GM12878 (cell line): ENCODE measurements around the gene TIRAP. TPM values are rescaled to one million over a fixed set of nuclear protein-coding genes. Genes with fewer than 3 reads are reported as not detected.

ENCODE experiments used
- ATAC-seq: fragments of 200-7000 bp; cut with Tn5 transposase; 3 replicates; pipeline ENCODE4 v1.9.1; 2020; ENCODE audit warnings: mild to moderate bottlenecking, moderate library complexity
- BruUV-seq: library from RNA; stranded (reverse); fragments of 400-500 nt; replicated peaks from 2 replicates; lab custom pipeline; 2021; lab: Mats Ljungman, UMichigan
- CTCF ChIA-PET: fragments of 300-600 bp; sonication (Branson Sonifier 250); formaldehyde crosslinking; extraction: SDS; loops from one replicate; lab custom pipeline; 2021; ENCODE audit warnings: inconsistent platforms; lab: Yijun Ruan, JAX
- POLR2A ChIA-PET: fragments of 350-600 bp; formaldehyde crosslinking; extraction: SDS; loops from one replicate; lab custom pipeline; 2021; ENCODE audit warnings: inconsistent platforms; lab: Charles Lee
- RAD21 ChIA-PET: fragments of 300-600 bp; sonication (Branson Sonifier 250); formaldehyde crosslinking; loops from one replicate; lab custom pipeline; 2023; ENCODE audit warnings: antibody characterized with exemption; ENCODE audit not compliant: unreplicated experiment; lab: Charles Lee
- SMC1A ChIA-PET: fragments of 300-600 bp; sonication (Branson Sonifier 250); formaldehyde crosslinking; loops from one replicate; lab custom pipeline; 2023; ENCODE audit not compliant: unreplicated experiment, uncharacterized antibody; lab: Charles Lee
- DNase-seq: peaks from one replicate; pipeline ENCODE4 v3.0.0-alpha.2; 2011; ENCODE audit warnings: low read depth, low spot score
- FAIRE-seq: peaks from 3 replicates; lab custom pipeline; 2011; peaks lifted over from hg19 to GRCh38; lab: Jason Lieb, UNC
- H2AFZ ChIP-seq: 2 replicates; pipeline ENCODE4 v1.6.0; 2011; ENCODE audit warnings: low read depth, low read length, control low read depth; ENCODE audit not compliant: control insufficient read depth
- H3K27ac ChIP-seq: 2 replicates; pipeline ENCODE4 v1.5.1; 2011; ENCODE audit warnings: control low read depth; ENCODE audit not compliant: control insufficient read depth, insufficient read depth
- H3K27me3 ChIP-seq, 2 experiments: replicated peaks in 1 of 2; 2 replicates each; pipeline versions ENCODE4 v1.6.0 to v1.6.1; 2011; ENCODE audit warnings: low read length in 1 of 2; ENCODE audit not compliant: control insufficient read depth in 2 of 2, insufficient read depth in 2 of 2
- H3K36me3 ChIP-seq, 2 experiments: 2 replicates each; pipeline ENCODE4 v1.5.1; 2011; ENCODE audit warnings: low read length in 1 of 2; ENCODE audit not compliant: control insufficient read depth in 2 of 2, insufficient read depth in 2 of 2
- H3K4me1 ChIP-seq: 2 replicates; pipeline ENCODE4 v1.6.1; 2011; ENCODE audit warnings: mild to moderate bottlenecking, low read length, moderate library complexity, mixed read lengths; ENCODE audit not compliant: control insufficient read depth, insufficient read depth
- H3K4me2 ChIP-seq: 2 replicates; pipeline ENCODE4 v1.6.0; 2011; ENCODE audit warnings: control low read depth; ENCODE audit not compliant: control insufficient read depth, insufficient read depth
- H3K4me3 ChIP-seq: fragments of 200-600 bp; sonication (generic); 2 replicates; pipeline ENCODE4 v1.5.1; 2016
- H3K79me2 ChIP-seq: 2 replicates; pipeline ENCODE4 v1.6.0; 2011; ENCODE audit warnings: low read length; ENCODE audit not compliant: control insufficient read depth, insufficient read depth
- H3K9ac ChIP-seq: 2 replicates; pipeline ENCODE4 v1.8.0; 2011; ENCODE audit warnings: low read length, control low read depth, mixed read lengths; ENCODE audit not compliant: control insufficient read depth, insufficient read depth
- H3K9me3 ChIP-seq: replicated peaks from 3 replicates; pipeline ENCODE4 v1.5.1; 2011; ENCODE audit warnings: mild to moderate bottlenecking, low read length; ENCODE audit not compliant: control insufficient read depth, insufficient read depth
- H4K20me1 ChIP-seq: 2 replicates; pipeline ENCODE4 v1.6.0; 2011; ENCODE audit not compliant: control insufficient read depth, insufficient read depth
- GATAD2B ChIP-seq: fragments of 450-650 bp; conservative IDR thresholded peaks from 2 replicates; pipeline ENCODE4 v1.6.1; 2017; ENCODE audit warnings: low read depth, mild to moderate bottlenecking, moderate library complexity
- IKZF2 ChIP-seq, 2 experiments: fragments of 450-650 bp; IDR thresholded peaks; 2 replicates each; pipeline ENCODE4 v1.6.1; 2017; ENCODE audit warnings: mild to moderate bottlenecking in 2 of 2, moderate library complexity in 2 of 2
- WGBS: methylation state at CpG from one replicate; pipeline ENCODE4 v1.1.6; 2016; ENCODE audit warnings: low lambda C conversion rate; ENCODE audit not compliant: insufficient replicate concordance, insufficient coverage; ENCODE audit errors: missing lambda C conversion rate; 5-methylcytosine and 5-hydroxymethylcytosine counted together
- in situ Hi-C: fragments of 300-500 bp; cut with MboI; formaldehyde crosslinking; loops from 9 replicates; pipeline ENCODE4 v1.14.3; 2018; ENCODE audit warnings: mixed read lengths
- intact Hi-C: fragments of 100-400 bp; cut with micrococcal nuclease; formaldehyde crosslinking; loops from one replicate; pipeline ENCODE4 v1.14.2; 2022; ENCODE audit not compliant: unreplicated experiment
- polyA plus RNA-seq, 11 experiments: library from polyadenylated mRNA; depleted of rRNA in 4 of 11; unstranded in 6 of 11; stranded (reverse) in 5 of 11; fragments of >200 nt; fragmentation: Nextera tagmentation in 4 of 11; fragmentation: Illumina TruSeq in 1 of 11; extraction: Ambion mirVana in 4 of 11; extraction: Trizol in 1 of 11; gene quantifications; 1 replicate in 1 of 11; 2 replicates in 10 of 11; pipeline versions ENCODE4 v1.2.1 to v1.2.3, GENCODE V29; 2011 to 2016; ENCODE audit warnings: inconsistent platforms in 2 of 11, missing spikeins in 2 of 11, low read depth in 1 of 11
- total RNA-seq, 4 experiments: library from RNA; depleted of rRNA in 3 of 4; stranded (reverse); fragments of >200 nt in 3 of 4; fragmentation: Illumina TruSeq in 1 of 4; extraction: Trizol in 1 of 4; gene quantifications; 2 replicates each; pipeline versions ENCODE4 v1.2.1 to v1.2.3, GENCODE V29; 2013 to 2021
- TF ChIP-seq, protein P1 (sequence below): fragments of 150-350 bp; IDR thresholded peaks from 2 replicates; pipeline ENCODE4 v1.6.1; 2014; ENCODE audit warnings: mild to moderate bottlenecking, low read depth, low read length
- TF ChIP-seq, protein P2 (sequence below): IDR thresholded peaks from 2 replicates; pipeline ENCODE4 v1.6.1; 2012; ENCODE audit warnings: low read depth, low read length, improper control_type of control experiment
- TF ChIP-seq, protein P3 (sequence below): IDR thresholded peaks from 2 replicates; pipeline ENCODE4 v1.6.1; 2012; ENCODE audit warnings: low read depth, low read length, improper control_type of control experiment

TIRAP gene
- total and polyA plus RNA-seq, 10 of the 15 experiments (the other 5 are each of a cell fraction or from before 2014, with no cell fraction given), result 0.76 to 9.9 (median 4.7) TPM

DNA sequence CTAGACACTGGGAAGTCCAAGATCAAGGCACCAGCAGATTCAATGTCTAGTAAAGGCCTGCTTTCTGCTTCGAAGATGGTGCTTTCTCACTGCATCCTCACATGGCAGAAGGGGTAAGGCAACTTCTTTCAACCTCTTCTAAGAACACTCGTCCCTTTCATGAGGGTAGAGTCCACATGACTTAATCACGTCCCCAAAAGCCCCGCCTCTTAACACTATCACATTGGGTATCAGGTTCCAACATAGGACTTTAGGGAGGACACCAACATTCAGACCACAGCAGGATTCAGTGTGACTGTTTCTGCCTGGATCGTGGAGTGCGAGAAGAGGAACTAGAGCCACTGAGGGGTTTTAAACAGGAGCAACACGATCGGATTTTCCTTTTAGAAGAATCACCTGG, 3.7 kb upstream of the TIRAP start:
- peaks cover 7 to 10% of the 10 kb centered on the region in 2 experiments for H3K36me3 ChIP-seq
- DNase-seq, result no peak
- H3K79me2 ChIP-seq, result peaks cover 6% of the 10 kb centered on the region
- H3K27me3 ChIP-seq, result no peaks in the 10 kb centered on the region
- ChIA-PET SMC1A (no interaction called here), RAD21 (no interaction called here), POLR2A (no interaction called here), CTCF (no interaction called here)
- in situ Hi-C loops (no loop called here), intact Hi-C loops (no loop called here)
- H3K4me2 ChIP-seq, result no peak overlapping the region
- H3K4me3 ChIP-seq, result no peak overlapping the region
- ATAC-seq, result no peak
- no peak for FAIRE-seq
- H4K20me1 ChIP-seq, result no peaks in the 10 kb centered on the region
- H3K4me1 ChIP-seq, result peaks cover 16% of the 10 kb centered on the region
- BruUV-seq, result no TSS peak
- H3K27ac ChIP-seq, result no peak overlapping the region
- WGBS, result 79% methylated on average over 8 of the region's 8 CpGs
- H2AFZ ChIP-seq, result no peak overlapping the region
- H3K9ac ChIP-seq, result no peak overlapping the region
- H3K9me3 ChIP-seq, result no peaks in the 10 kb centered on the region
- no peak for TF ChIP-seq IKZF2 (IDR thresholded peaks at IDR 0.05)
- TF ChIP-seq, protein P1, sequence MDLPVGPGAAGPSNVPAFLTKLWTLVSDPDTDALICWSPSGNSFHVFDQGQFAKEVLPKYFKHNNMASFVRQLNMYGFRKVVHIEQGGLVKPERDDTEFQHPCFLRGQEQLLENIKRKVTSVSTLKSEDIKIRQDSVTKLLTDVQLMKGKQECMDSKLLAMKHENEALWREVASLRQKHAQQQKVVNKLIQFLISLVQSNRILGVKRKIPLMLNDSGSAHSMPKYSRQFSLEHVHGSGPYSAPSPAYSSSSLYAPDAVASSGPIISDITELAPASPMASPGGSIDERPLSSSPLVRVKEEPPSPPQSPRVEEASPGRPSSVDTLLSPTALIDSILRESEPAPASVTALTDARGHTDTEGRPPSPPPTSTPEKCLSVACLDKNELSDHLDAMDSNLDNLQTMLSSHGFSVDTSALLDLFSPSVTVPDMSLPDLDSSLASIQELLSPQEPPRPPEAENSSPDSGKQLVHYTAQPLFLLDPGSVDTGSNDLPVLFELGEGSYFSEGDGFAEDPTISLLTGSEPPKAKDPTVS, result no peak
- TF ChIP-seq, protein P2, sequence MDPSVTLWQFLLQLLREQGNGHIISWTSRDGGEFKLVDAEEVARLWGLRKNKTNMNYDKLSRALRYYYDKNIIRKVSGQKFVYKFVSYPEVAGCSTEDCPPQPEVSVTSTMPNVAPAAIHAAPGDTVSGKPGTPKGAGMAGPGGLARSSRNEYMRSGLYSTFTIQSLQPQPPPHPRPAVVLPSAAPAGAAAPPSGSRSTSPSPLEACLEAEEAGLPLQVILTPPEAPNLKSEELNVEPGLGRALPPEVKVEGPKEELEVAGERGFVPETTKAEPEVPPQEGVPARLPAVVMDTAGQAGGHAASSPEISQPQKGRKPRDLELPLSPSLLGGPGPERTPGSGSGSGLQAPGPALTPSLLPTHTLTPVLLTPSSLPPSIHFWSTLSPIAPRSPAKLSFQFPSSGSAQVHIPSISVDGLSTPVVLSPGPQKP, result no peak
- TF ChIP-seq GATAD2B, result no peak
- TF ChIP-seq, protein P3, sequence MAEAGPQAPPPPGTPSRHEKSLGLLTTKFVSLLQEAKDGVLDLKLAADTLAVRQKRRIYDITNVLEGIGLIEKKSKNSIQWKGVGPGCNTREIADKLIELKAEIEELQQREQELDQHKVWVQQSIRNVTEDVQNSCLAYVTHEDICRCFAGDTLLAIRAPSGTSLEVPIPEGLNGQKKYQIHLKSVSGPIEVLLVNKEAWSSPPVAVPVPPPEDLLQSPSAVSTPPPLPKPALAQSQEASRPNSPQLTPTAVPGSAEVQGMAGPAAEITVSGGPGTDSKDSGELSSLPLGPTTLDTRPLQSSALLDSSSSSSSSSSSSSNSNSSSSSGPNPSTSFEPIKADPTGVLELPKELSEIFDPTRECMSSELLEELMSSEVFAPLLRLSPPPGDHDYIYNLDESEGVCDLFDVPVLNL, result no peak
